Cerebellar nuclear complex (tissue), 1 donor: ENCODE data around the gene CCDC15.
"Not testable (repeated sequence)": the region's sequence is repeated elsewhere in the genome, so short reads cannot be mapped to it uniquely, and the experiment has no call there.

Experiments used
- DNase-seq, 2 experiments: peaks; one replicate each; lab custom pipeline; 2025; lab: John Stamatoyannopoulos, UW

The CCDC15 gene

GRCh38 chr11:125001079-125001778 is 47.2 kb downstream of the CCDC15 start:
- DNase-seq = no peak

GRCh38 chr11:125001849-125002248 is 47.8 kb downstream of the CCDC15 start:
- no peak for DNase-seq

- no peak for DNase-seq
Measured at GRCh38 chr11:125005491-125005890, 51.5 kb downstream of the CCDC15 start.

GRCh38 chr11:125016413-125016812 is 62.4 kb downstream of the CCDC15 start:
- no peak for DNase-seq

- no peak for DNase-seq
Measured at GRCh38 chr11:125020342-125020741, 66.3 kb downstream of the CCDC15 start.

- no peak for DNase-seq
Measured at GRCh38 chr11:125022551-125022950, 68.5 kb downstream of the CCDC15 start.

GRCh38 chr11:125025968-125026367 is 72.0 kb downstream of the CCDC15 start:
- DNase-seq = no peak

- DNase-seq = not testable (repeated sequence)
Measured at GRCh38 chr11:125029431-125029830, 75.4 kb downstream of the CCDC15 start.

GRCh38 chr11:125036933-125037332 is 82.9 kb downstream of the CCDC15 start:
- no peak for DNase-seq

- no peak for DNase-seq
Measured at GRCh38 chr11:125049164-125049792, 95.3 kb downstream of the CCDC15 start.

- DNase-seq = no peak
Measured at GRCh38 chr11:125052047-125052446, 98.0 kb downstream of the CCDC15 start.

GRCh38 chr11:125053167-125053566 is 99.2 kb downstream of the CCDC15 start:
- no peak for DNase-seq

GRCh38 chr11:125055107-125055715 is 101.2 kb downstream of the CCDC15 start:
- DNase-seq = no peak

GRCh38 chr11:125056111-125056510 is 102.1 kb downstream of the CCDC15 start:
- DNase-seq = not testable (repeated sequence)

- DNase-seq = no peak
Measured at GRCh38 chr11:125056931-125057692, 103.1 kb downstream of the CCDC15 start.

- no peak for DNase-seq
Measured at GRCh38 chr11:125057693-125058016, 103.7 kb downstream of the CCDC15 start.

GRCh38 chr11:125061281-125061680 is 107.3 kb downstream of the CCDC15 start:
- no peak for DNase-seq

GRCh38 chr11:125062218-125062930 is 108.4 kb downstream of the CCDC15 start:
- no peak for DNase-seq

GRCh38 chr11:125062931-125063428 is 109.0 kb downstream of the CCDC15 start, which contains the start of gene SLC37A2:
TSS of gene SLC37A2 (plus strand) at chr11:125063305. CDS start at chr11:125063368, 63 bp downstream.
- DNase-seq = no peak

- DNase-seq = no peak
Measured at GRCh38 chr11:125063429-125064043, 109.5 kb downstream of the CCDC15 start.

GRCh38 chr11:125064070-125064469 is 110.1 kb downstream of the CCDC15 start:
- DNase-seq = no peak
